Neural cell (in vitro differentiated cells): Measurements from ENCODE around the gene HEXD.

Experiments
- EP300 ChIP-seq: fragments of 450-650 bp; conservative IDR thresholded peaks from 2 replicates; pipeline ENCODE4 v1.6.1; 2014; ENCODE audit warnings: antibody characterized with exemption, mild to moderate bottlenecking, moderate library complexity; ENCODE audit not compliant: poor library complexity, severe bottlenecking
- EZH2 ChIP-seq: fragments of 200-600, 300-800 bp; shearing (Covaris generic), sonication (generic); IDR thresholded peaks from 2 replicates; pipeline ENCODE4 v1.6.1; 2014; ENCODE audit warnings: antibody characterized with exemption, low read length, borderline replicate concordance, mild to moderate bottlenecking; ENCODE audit not compliant: insufficient read depth, poor library complexity, severe bottlenecking
- MXI1 ChIP-seq: fragments of 450-650 bp; conservative IDR thresholded peaks from 2 replicates; pipeline ENCODE4 v1.6.1; 2014; ENCODE audit warnings: antibody characterized with exemption, mild to moderate bottlenecking; ENCODE audit not compliant: poor library complexity, severe bottlenecking
- POLR2AphosphoS5 ChIP-seq: IDR thresholded peaks from 2 replicates; pipeline ENCODE4 v1.6.1; 2012
- RAD21 ChIP-seq: fragments of 450-650 bp; conservative IDR thresholded peaks from 2 replicates; pipeline ENCODE4 v1.6.1; 2014; ENCODE audit warnings: antibody characterized with exemption, mild to moderate bottlenecking, moderate library complexity
- SMC3 ChIP-seq: fragments of 450-650 bp; conservative IDR thresholded peaks from 2 replicates; pipeline ENCODE4 v1.6.1; 2014; ENCODE audit warnings: antibody characterized with exemption, mild to moderate bottlenecking, moderate library complexity; ENCODE audit not compliant: poor library complexity
- TAF1 ChIP-seq: IDR thresholded peaks from 2 replicates; pipeline ENCODE4 v1.6.1; 2012; ENCODE audit warnings: low read depth
- TF ChIP-seq, protein P1 (sequence below): fragments of 450-650 bp; IDR thresholded peaks from 2 replicates; pipeline ENCODE4 v1.5.1; 2014; ENCODE audit warnings: antibody characterized with exemption, mild to moderate bottlenecking, moderate library complexity; ENCODE audit not compliant: poor library complexity, severe bottlenecking
- TF ChIP-seq, protein P2 (sequence below): IDR thresholded peaks from 2 replicates; pipeline ENCODE4 v1.6.1; 2012; ENCODE audit warnings: borderline replicate concordance

DNA sequence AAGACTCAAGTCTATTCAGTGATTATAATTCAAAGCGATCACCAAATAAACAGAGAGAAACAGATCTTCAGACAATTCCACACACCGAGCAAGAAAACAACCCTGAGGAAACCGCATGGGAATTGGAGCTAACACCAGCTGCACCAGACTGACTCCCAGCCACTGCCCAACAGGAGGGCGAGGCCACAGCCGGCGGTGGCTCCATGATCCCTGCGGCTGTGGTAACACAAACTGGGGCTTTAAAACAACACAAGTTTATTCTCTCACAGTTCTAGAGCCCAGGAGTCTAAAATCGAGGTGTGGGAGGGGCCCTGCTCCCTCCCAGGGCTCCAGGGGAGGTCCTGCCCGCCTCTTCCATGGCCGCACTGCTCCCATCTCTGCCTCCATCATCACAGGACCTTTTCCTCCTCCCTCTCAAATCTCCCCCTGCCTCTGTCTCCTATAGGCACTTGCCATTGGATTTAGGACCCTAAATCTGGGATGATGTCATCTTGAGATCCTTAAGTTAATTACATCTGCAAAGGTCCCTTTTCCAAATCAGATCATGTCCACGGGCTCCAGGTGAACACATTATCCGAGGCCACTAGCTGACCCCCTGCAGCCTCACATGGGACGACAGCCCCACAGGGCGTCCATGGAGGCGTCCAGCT lies 9.7 kb upstream of the HEXD start:
- TF ChIP-seq EP300, result no peak
- TF ChIP-seq, protein P1, sequence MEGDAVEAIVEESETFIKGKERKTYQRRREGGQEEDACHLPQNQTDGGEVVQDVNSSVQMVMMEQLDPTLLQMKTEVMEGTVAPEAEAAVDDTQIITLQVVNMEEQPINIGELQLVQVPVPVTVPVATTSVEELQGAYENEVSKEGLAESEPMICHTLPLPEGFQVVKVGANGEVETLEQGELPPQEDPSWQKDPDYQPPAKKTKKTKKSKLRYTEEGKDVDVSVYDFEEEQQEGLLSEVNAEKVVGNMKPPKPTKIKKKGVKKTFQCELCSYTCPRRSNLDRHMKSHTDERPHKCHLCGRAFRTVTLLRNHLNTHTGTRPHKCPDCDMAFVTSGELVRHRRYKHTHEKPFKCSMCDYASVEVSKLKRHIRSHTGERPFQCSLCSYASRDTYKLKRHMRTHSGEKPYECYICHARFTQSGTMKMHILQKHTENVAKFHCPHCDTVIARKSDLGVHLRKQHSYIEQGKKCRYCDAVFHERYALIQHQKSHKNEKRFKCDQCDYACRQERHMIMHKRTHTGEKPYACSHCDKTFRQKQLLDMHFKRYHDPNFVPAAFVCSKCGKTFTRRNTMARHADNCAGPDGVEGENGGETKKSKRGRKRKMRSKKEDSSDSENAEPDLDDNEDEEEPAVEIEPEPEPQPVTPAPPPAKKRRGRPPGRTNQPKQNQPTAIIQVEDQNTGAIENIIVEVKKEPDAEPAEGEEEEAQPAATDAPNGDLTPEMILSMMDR, result no peak
- no peak for TF ChIP-seq EZH2
- no peak for TF ChIP-seq TAF1
- no peak for TF ChIP-seq SMC3
- TF ChIP-seq POLR2AphosphoS5, result no peak
- no peak for TF ChIP-seq RAD21
- TF ChIP-seq, protein P2, sequence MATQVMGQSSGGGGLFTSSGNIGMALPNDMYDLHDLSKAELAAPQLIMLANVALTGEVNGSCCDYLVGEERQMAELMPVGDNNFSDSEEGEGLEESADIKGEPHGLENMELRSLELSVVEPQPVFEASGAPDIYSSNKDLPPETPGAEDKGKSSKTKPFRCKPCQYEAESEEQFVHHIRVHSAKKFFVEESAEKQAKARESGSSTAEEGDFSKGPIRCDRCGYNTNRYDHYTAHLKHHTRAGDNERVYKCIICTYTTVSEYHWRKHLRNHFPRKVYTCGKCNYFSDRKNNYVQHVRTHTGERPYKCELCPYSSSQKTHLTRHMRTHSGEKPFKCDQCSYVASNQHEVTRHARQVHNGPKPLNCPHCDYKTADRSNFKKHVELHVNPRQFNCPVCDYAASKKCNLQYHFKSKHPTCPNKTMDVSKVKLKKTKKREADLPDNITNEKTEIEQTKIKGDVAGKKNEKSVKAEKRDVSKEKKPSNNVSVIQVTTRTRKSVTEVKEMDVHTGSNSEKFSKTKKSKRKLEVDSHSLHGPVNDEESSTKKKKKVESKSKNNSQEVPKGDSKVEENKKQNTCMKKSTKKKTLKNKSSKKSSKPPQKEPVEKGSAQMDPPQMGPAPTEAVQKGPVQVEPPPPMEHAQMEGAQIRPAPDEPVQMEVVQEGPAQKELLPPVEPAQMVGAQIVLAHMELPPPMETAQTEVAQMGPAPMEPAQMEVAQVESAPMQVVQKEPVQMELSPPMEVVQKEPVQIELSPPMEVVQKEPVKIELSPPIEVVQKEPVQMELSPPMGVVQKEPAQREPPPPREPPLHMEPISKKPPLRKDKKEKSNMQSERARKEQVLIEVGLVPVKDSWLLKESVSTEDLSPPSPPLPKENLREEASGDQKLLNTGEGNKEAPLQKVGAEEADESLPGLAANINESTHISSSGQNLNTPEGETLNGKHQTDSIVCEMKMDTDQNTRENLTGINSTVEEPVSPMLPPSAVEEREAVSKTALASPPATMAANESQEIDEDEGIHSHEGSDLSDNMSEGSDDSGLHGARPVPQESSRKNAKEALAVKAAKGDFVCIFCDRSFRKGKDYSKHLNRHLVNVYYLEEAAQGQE, result no peak
- no peak for TF ChIP-seq MXI1
